OCI-LY3 (cell line): ENCODE measurements around the gene TK2.

Source experiments
- EZH2phosphoT487 ChIP-seq: fragments of 200-600 bp; shearing (Covaris generic); IDR thresholded peaks from 2 replicates; pipeline ENCODE4 v1.6.1; 2018; ENCODE audit warnings: antibody characterized with exemption, mixed run types, low read depth
- TF ChIP-seq, protein P1 (sequence below): fragments of 200-600, 300-600 bp; sonication (generic); IDR thresholded peaks from 2 replicates; pipeline ENCODE4 v1.5.1; 2014; ENCODE audit warnings: antibody characterized with exemption, low read length, low read depth

DNA sequence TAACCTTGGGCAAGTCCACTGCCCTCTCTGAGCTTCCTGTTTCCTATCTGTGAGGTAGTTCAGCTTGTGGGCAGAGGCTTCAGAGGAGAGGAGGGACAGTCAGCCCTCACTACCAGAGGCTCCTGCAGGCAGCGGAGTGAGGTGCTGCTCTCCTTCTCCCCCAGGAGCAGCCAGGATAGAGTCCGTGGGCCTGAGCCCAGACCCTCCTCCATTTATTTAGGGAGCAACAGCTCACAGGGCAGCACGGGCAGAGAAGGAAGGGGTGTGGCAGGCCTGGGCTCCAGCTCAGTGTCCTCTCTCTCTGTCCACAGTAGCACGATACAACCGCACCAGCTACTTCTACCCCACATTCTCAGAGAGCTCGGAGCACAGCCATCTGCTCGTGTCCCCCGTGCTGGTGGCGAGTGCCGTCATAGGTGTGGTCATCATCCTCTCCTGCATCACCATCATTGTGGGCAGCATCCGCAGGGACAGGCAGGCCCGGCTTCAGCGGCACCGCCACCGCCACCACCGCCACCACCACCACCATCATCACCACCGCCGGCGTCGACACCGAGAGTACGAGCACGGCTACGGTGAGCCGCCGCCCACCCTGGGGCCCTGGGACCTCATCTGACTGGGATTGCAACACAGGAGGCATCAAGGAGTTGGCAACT lies 80.5 kb downstream of the TK2 start:
- TF ChIP-seq, protein P1, sequence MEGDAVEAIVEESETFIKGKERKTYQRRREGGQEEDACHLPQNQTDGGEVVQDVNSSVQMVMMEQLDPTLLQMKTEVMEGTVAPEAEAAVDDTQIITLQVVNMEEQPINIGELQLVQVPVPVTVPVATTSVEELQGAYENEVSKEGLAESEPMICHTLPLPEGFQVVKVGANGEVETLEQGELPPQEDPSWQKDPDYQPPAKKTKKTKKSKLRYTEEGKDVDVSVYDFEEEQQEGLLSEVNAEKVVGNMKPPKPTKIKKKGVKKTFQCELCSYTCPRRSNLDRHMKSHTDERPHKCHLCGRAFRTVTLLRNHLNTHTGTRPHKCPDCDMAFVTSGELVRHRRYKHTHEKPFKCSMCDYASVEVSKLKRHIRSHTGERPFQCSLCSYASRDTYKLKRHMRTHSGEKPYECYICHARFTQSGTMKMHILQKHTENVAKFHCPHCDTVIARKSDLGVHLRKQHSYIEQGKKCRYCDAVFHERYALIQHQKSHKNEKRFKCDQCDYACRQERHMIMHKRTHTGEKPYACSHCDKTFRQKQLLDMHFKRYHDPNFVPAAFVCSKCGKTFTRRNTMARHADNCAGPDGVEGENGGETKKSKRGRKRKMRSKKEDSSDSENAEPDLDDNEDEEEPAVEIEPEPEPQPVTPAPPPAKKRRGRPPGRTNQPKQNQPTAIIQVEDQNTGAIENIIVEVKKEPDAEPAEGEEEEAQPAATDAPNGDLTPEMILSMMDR, result no peak
- TF ChIP-seq EZH2phosphoT487, result no peak
